GM23338 (cell line): ENCODE results near the gene KRT85. TPM values are rescaled to one million over a fixed set of nuclear protein-coding genes. Genes with fewer than 3 reads are reported as not detected.

ENCODE experiments used
- CREB1 ChIP-seq: fragments of 250-450 bp; sonication (Bioruptor Pico); IDR thresholded peaks from 2 replicates; pipeline ENCODE4 v1.5.0; 2020; ENCODE audit warnings: low read depth, mild to moderate bottlenecking, moderate library complexity
- EZH2 ChIP-seq: fragments of 200-600 bp; sonication (generic); IDR thresholded peaks from one replicate; pipeline ENCODE4 v1.8.0; 2017; ENCODE audit warnings: antibody characterized with exemption, mild to moderate bottlenecking, low read depth; ENCODE audit not compliant: unreplicated experiment
- EZH2phosphoT487 ChIP-seq: fragments of 200-600 bp; sonication (generic); IDR thresholded peaks from one replicate; pipeline ENCODE4 v1.8.1; 2018; ENCODE audit warnings: antibody characterized with exemption; ENCODE audit not compliant: unreplicated experiment
- JUNB ChIP-seq: IDR thresholded peaks from one replicate; pipeline ENCODE4 v1.6.1; 2016; ENCODE audit warnings: antibody characterized with exemption; ENCODE audit not compliant: unreplicated experiment
- POLR2AphosphoS5 ChIP-seq: IDR thresholded peaks from 2 replicates; pipeline ENCODE4 v1.6.1; 2016; ENCODE audit warnings: antibody characterized with exemption, low read depth
- REST ChIP-seq: IDR thresholded peaks from one replicate; pipeline ENCODE4 v1.6.1; 2018; ENCODE audit warnings: antibody characterized with exemption; ENCODE audit not compliant: unreplicated experiment
- STAT1 ChIP-seq: IDR thresholded peaks from one replicate; pipeline ENCODE4 v1.6.1; 2016; ENCODE audit warnings: antibody characterized with exemption; ENCODE audit not compliant: unreplicated experiment
- polyA plus RNA-seq: library from polyadenylated mRNA; unstranded; fragments of >200 nt; fragmentation: Nextera tagmentation; extraction: Ambion mirVana; gene quantifications from 2 replicates; pipeline ENCODE4 v1.2.1, GENCODE V29; 2016
- total RNA-seq: library from RNA; depleted of rRNA; stranded (reverse); fragments of >200 nt; shearing (Covaris generic); gene quantifications from 2 replicates; pipeline ENCODE4 v1.2.3, GENCODE V29; 2014
- TF ChIP-seq, protein P1 (sequence below): fragments of 250-450 bp; sonication (Bioruptor Pico); IDR thresholded peaks from 2 replicates; pipeline ENCODE4 v1.5.0; 2020; ENCODE audit warnings: mild to moderate bottlenecking, moderate library complexity

KRT85 gene
- total and polyA plus RNA-seq, 2 experiments from 2014 or later, result not detected

DNA sequence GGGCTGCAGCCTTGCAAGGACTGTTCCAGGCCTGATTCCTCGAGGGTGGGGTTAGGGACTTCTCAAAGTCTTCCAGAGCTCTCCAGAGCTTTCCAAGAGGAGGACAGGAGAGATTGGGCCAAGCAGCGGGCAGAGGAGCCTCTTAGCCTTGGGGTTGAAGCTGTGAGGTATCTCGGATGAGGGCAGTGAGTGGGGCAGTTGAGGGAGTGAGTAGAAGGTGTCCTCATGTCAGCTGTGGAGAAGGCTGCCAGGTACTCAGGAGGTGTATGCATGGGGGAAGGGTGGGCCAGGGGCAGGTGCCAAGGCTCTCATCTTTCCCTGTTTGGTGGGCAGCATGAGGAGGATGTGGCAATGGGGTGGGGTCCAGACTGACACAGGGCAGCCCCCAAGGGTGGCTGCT lies 53.8 kb downstream of the KRT85 start (continued):
- TF ChIP-seq, protein P1, sequence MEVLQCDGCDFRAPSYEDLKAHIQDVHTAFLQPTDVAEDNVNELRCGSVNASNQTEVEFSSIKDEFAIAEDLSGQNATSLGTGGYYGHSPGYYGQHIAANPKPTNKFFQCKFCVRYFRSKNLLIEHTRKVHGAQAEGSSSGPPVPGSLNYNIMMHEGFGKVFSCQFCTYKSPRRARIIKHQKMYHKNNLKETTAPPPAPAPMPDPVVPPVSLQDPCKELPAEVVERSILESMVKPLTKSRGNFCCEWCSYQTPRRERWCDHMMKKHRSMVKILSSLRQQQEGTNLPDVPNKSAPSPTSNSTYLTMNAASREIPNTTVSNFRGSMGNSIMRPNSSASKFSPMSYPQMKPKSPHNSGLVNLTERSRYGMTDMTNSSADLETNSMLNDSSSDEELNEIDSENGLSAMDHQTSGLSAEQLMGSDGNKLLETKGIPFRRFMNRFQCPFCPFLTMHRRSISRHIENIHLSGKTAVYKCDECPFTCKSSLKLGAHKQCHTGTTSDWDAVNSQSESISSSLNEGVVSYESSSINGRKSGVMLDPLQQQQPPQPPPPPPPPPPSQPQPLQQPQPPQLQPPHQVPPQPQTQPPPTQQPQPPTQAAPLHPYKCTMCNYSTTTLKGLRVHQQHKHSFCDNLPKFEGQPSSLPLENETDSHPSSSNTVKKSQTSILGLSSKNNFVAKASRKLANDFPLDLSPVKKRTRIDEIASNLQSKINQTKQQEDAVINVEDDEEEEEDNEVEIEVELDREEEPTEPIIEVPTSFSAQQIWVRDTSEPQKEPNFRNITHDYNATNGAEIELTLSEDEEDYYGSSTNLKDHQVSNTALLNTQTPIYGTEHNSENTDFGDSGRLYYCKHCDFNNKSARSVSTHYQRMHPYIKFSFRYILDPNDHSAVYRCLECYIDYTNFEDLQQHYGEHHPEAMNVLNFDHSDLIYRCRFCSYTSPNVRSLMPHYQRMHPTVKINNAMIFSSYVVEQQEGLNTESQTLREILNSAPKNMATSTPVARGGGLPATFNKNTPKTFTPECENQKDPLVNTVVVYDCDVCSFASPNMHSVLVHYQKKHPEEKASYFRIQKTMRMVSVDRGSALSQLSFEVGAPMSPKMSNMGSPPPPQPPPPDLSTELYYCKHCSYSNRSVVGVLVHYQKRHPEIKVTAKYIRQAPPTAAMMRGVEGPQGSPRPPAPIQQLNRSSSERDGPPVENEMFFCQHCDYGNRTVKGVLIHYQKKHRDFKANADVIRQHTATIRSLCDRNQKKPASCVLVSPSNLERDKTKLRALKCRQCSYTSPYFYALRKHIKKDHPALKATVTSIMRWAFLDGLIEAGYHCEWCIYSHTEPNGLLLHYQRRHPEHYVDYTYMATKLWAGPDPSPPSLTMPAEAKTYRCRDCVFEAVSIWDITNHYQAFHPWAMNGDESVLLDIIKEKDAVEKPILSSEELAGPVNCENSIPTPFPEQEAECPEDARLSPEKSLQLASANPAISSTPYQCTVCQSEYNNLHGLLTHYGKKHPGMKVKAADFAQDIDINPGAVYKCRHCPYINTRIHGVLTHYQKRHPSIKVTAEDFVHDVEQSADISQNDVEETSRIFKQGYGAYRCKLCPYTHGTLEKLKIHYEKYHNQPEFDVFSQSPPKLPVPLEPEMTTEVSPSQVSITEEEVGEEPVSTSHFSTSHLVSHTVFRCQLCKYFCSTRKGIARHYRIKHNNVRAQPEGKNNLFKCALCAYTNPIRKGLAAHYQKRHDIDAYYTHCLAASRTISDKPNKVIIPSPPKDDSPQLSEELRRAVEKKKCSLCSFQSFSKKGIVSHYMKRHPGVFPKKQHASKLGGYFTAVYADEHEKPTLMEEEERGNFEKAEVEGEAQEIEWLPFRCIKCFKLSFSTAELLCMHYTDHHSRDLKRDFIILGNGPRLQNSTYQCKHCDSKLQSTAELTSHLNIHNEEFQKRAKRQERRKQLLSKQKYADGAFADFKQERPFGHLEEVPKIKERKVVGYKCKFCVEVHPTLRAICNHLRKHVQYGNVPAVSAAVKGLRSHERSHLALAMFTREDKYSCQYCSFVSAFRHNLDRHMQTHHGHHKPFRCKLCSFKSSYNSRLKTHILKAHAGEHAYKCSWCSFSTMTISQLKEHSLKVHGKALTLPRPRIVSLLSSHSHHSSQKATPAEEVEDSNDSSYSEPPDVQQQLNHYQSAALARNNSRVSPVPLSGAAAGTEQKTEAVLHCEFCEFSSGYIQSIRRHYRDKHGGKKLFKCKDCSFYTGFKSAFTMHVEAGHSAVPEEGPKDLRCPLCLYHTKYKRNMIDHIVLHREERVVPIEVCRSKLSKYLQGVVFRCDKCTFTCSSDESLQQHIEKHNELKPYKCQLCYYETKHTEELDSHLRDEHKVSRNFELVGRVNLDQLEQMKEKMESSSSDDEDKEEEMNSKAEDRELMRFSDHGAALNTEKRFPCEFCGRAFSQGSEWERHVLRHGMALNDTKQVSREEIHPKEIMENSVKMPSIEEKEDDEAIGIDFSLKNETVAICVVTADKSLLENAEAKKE (CRISPR knock-in tag), result no peak
- TF ChIP-seq REST (no peak), POLR2AphosphoS5 (no peak), JUNB (no peak), EZH2phosphoT487 (no peak), STAT1 (no peak), EZH2 (no peak), CREB1 (CRISPR knock-in tag) (no peak)
